Large intestine (tissue), 3 donors: ENCODE measurements around the gene HNRNPAB. TPM values are rescaled to one million over a fixed set of nuclear protein-coding genes. Genes with fewer than 3 reads are reported as not detected.

ENCODE experiments used
- DNase-seq, 2 donors: peaks; one replicate each; pipeline versions ENCODE4 v3.0.0 to v3.0.0-alpha.2; 2013
- H3K27ac ChIP-seq: one replicate; pipeline ENCODE4 v1.5.1; 2013; ENCODE audit warnings: low read length
- H3K27me3 ChIP-seq: 2 replicates; pipeline ENCODE4 v1.6.1; 2013; ENCODE audit warnings: low read length; ENCODE audit not compliant: control insufficient read depth, insufficient read depth
- H3K36me3 ChIP-seq: 2 replicates; pipeline ENCODE4 v1.6.1; 2013; ENCODE audit warnings: low read length; ENCODE audit not compliant: control insufficient read depth, insufficient read depth
- H3K4me1 ChIP-seq: one replicate; pipeline ENCODE4 v1.6.1; 2013; ENCODE audit warnings: low read length; ENCODE audit not compliant: control insufficient read depth, insufficient read depth
- H3K4me3 ChIP-seq: one replicate; pipeline ENCODE4 v1.5.1; 2013; ENCODE audit warnings: low read length
- H3K9me3 ChIP-seq: one replicate; pipeline ENCODE4 v1.6.1; 2013; ENCODE audit warnings: mild to moderate bottlenecking, low read depth, low read length, moderate library complexity; ENCODE audit not compliant: control insufficient read depth
- WGBS: methylation state at CpG from one replicate; pipeline ENCODE4 v1.1.5; 2013; ENCODE audit warnings: low lambda C conversion rate; ENCODE audit not compliant: insufficient coverage; 5-methylcytosine and 5-hydroxymethylcytosine counted together
- polyA plus RNA-seq: library from polyadenylated mRNA; unstranded; fragments of 120-200 nt; gene quantifications from one replicate; pipeline ENCODE4 v1.2.1, GENCODE V29; 2013

Gene HNRNPAB
- polyA plus RNA-seq, 1 donor, result 124 TPM

DNA sequence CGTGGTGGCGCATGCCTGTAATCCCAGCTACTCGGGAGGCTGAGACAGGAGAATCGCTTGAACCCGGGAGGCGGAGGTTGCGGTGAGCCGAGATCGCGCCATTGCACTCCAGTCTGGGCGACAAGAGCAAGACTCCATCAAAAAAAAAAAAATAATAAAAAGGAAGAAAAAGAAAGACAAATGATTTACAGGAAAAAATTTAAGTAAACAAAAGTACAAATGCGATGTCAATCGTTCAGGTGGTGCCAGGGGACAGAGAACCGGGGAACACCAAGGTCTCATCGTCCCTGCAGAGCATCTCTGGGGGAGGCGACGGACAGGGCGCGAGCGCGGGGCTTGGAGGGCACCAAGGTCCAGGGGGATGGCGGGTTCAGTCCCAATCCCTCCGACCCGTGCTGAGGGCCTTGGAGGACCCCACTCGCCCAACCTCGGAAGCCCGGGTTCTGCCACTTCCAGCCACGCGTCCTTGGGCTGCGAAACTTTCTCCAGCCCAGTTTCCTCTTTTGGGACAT, 607 bp upstream of the HNRNPAB start:
- Histone ChIP-seq H3K4me1 (peaks cover 28% of the 10 kb centered on the region), H3K27ac (no peak overlapping the region), H3K36me3 (peaks cover 29% of the 10 kb centered on the region), H3K4me3 (peak overlapping the region; percentile 90), H3K9me3 (no peaks in the 10 kb centered on the region), H3K27me3 (no peaks in the 10 kb centered on the region)
- WGBS, result 24% methylated on average over 3 of the region's 30 CpGs
- DNase-seq, result no peak

DNA sequence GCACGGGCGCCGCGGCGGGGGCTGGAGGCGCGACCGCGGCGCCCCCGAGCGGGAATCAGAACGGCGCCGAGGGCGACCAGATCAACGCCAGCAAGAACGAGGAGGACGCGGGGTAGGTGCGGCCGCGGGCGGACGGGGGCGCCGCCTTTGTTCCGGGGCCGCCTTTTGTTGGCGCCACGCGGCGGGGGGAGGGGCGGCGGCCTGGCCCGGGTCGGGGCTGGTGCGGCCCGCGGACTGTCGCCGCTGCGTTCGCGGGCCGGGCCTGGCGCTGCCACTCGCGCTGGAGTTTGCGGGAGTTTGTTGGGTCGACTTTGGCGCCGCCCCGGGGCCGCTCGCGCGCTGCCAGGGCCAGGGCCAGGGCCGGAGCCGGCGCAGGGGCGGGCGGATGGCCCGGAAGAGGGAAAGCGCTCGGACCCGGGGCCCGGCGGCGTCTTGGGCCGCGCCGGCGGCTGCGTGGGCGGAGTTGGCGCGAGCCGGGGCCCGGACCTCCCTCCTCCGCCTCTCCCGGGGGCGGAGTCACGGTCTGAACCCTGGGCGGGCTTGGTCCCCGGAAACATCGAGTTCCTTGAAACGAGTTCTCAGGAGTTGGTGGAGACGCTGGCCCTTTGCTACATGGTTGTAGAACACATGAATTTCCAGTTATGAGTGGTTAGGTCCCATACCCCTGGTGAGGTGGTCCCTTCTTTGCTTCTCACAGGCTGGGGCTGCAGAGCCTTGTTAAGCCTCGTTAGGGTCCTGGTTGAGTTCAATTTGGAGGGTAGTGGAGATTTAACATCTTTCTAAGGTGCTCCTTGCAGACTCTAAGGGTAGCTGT, 809 bp downstream of the HNRNPAB start:
- peak; percentile 74 to 87 for DNase-seq
- WGBS, result no CpG with 5 or more reads among the region's 90 CpGs
- Histone ChIP-seq H3K9me3 (no peaks in the 10 kb centered on the region), H3K27ac (peak overlapping the region; percentile 90), H3K27me3 (no peaks in the 10 kb centered on the region), H3K36me3 (peaks cover 43% of the 10 kb centered on the region), H3K4me1 (peaks cover 42% of the 10 kb centered on the region), H3K4me3 (peak overlapping the region; percentile 90)

DNA sequence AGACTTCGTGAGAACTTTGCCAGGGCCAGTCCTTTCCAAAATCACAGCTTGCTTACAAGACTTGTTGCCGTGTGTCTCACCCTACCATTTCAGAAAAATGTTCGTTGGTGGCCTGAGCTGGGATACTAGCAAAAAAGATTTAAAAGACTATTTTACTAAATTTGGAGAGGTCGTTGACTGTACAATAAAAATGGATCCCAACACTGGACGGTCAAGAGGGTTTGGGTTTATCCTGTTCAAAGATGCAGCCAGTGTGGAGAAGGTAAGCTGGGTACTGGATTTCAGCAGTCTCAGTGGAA, 1.4 kb downstream of the HNRNPAB start:
- Histone ChIP-seq H3K4me3 (peak overlapping the region; percentile 90), H3K36me3 (peaks cover 49% of the 10 kb centered on the region), H3K27ac (peak overlapping the region; percentile 90), H3K9me3 (no peaks in the 10 kb centered on the region), H3K4me1 (peaks cover 47% of the 10 kb centered on the region), H3K27me3 (no peaks in the 10 kb centered on the region)
- no peak for DNase-seq
- WGBS, result no CpG with 5 or more reads among the region's 5 CpGs

DNA sequence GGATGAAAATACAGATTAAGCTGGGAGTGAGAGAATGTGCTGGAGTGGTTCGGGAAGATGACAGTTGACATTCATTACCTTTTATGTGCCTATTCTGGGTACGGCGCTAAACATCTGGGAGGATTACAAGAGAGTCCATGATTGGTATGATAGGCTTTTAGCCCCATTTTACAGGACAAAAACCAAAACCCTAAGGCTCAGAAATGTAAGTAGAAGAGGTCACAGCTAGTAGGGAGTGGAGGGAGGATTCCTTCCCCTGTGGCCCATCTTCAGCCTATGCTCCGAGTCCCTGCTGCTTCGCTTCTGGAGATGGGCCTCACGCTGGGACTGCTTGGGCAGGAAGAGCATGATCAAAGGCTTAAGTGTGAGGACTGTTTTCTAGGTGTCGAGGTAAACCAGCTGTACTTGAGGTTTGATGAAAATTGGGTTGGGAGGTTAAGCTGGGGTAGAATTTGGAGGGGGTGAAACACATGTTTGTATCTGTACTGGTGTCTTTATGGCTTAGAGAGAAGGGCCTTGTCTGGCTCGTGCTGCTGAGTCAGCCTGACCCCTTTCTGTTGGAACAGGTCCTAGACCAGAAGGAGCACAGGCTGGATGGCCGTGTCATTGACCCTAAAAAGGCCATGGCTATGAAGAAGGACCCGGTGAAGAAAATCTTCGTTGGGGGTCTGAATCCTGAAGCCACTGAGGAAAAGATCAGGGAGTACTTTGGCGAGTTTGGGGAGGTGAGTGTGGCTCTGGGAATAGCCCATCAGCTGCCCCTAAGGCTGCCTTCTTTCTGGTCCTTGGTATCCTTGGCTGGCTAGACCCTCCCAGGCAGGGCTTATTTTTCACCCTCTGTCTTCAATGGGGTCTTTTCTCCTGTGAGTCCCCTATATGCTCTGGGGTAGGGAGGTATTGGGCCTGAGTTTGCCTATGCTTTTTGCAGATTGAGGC, 2.1 kb downstream of the HNRNPAB start:
- no CpG with 5 or more reads among the region's 12 CpGs for WGBS
- H3K36me3 ChIP-seq, result peaks cover 56% of the 10 kb centered on the region
- H3K9me3 ChIP-seq, result no peaks in the 10 kb centered on the region

DNA sequence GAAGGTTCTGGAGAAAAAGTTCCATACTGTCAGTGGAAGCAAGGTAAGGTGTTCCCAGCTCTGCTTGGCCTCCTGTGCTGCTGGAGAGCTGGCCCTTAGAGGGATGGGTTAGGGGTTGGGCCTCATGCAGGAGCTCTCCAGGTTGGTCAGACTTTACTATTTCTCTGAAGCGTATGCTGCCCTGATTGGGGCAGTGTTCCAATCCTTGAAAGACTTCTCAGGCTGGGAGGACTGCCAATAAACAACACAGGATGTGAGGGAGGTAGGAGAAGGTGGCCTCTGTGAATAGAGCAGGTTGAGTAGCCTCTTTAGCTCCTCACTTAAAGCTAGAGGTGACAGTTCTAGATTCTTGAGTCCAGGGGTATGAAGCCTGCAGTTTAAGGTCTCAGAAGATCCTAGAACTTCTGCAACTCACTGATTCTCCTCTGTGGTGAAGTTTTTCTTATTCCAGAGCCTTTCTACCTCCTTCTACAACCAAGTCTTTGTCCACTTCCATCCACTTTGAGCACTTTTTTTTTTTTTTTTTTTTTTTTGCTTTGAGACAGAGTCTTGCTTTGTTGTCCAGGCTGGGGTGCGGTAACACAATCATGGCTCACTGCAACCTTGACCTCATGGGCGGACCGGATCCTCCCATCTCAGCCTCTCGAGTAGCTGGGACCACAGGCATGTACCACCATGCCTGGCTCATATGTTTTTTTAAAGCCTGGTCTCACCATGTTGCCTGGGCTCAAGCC, 3.0 kb downstream of the HNRNPAB start:
- DNase-seq, result peak; percentile 31 to 48
- H3K36me3 ChIP-seq, result peaks cover 65% of the 10 kb centered on the region
- no CpG with 5 or more reads among the region's 5 CpGs for WGBS
- H3K4me3 ChIP-seq, result no peak overlapping the region
- no peaks in the 10 kb centered on the region for H3K27me3 ChIP-seq
- peak overlapping the region; percentile 90 for H3K27ac ChIP-seq
- H3K9me3 ChIP-seq, result no peaks in the 10 kb centered on the region
- H3K4me1 ChIP-seq, result peaks cover 62% of the 10 kb centered on the region

More for the DNA sequence above, 2.1 kb downstream of the HNRNPAB start:
- no peaks in the 10 kb centered on the region for H3K27me3 ChIP-seq
- peak in 1 of 2 donors; percentile 47 for DNase-seq
- peak overlapping the region; percentile 90 for H3K4me3 ChIP-seq
- peak overlapping the region; percentile 90 for H3K27ac ChIP-seq
- peaks cover 55% of the 10 kb centered on the region for H3K4me1 ChIP-seq

DNA sequence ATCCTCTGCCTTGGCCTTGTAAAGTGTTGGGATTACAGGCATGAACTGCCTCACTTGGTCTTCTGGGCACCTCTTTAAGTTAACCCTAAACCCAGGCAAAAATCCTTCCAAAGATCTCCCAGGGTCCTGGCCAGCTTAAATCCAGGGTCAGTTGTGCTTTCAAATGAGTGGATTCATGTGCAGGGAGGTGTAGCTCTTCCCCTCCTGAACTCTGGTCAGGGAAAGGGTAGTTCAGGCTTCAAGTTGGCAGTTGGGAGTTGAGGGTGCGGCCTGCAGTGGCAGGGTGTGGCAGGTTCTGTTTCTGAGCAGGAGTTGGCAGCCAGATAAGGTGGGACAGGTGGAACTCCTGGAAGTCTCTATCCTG, 3.6 kb downstream of the HNRNPAB start:
- peak; percentile 46 to 84 for DNase-seq
- peak overlapping the region; percentile 90 for H3K27ac ChIP-seq
- H3K9me3 ChIP-seq, result no peaks in the 10 kb centered on the region
- H3K36me3 ChIP-seq, result peaks cover 71% of the 10 kb centered on the region
- WGBS, result no CpG with 5 or more reads among the region's 1 CpG
- no peaks in the 10 kb centered on the region for H3K27me3 ChIP-seq
- no peak overlapping the region for H3K4me3 ChIP-seq
- H3K4me1 ChIP-seq, result peaks cover 68% of the 10 kb centered on the region

DNA sequence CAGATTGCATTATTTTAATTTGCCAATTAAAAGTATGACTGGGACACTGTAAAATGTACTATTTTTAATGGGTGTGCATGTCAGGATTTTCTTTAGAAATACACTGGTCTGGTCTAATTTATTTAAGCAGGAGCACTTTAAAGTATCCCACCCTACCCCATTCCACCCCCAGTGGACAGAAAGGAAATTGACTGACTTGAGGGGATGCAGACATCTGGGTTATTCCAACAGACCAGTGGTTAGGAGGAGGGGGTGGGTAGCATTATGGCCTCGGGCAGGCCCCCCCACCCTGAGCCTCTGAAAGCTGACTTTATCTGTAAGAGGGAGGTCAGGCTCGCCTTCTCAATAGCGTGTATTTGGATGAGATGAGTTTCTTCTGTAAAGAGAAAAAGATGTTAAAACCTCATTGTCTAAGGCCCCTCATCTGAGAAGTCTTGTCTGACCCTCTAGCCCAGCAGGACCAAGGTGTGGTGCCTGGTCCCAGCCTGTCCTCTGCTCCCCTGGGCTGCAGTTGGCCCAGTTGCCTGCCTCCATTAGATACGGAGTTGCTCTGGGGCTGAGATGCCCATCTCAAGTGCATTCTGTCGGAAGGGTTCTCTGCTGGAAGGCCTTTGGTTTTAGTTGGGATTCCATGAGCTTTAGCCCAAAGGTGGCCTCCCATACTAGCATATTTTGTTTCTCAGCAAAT, 4.4 kb downstream of the HNRNPAB start:
- WGBS, result no CpG with 5 or more reads among the region's 5 CpGs
- DNase-seq, result no peak
- no peak overlapping the region for H3K4me3 ChIP-seq
- peak overlapping the region; percentile 90 for H3K27ac ChIP-seq
- H3K36me3 ChIP-seq, result peaks cover 77% of the 10 kb centered on the region
- H3K27me3 ChIP-seq, result no peaks in the 10 kb centered on the region
- no peaks in the 10 kb centered on the region for H3K9me3 ChIP-seq
- peaks cover 75% of the 10 kb centered on the region for H3K4me1 ChIP-seq

DNA sequence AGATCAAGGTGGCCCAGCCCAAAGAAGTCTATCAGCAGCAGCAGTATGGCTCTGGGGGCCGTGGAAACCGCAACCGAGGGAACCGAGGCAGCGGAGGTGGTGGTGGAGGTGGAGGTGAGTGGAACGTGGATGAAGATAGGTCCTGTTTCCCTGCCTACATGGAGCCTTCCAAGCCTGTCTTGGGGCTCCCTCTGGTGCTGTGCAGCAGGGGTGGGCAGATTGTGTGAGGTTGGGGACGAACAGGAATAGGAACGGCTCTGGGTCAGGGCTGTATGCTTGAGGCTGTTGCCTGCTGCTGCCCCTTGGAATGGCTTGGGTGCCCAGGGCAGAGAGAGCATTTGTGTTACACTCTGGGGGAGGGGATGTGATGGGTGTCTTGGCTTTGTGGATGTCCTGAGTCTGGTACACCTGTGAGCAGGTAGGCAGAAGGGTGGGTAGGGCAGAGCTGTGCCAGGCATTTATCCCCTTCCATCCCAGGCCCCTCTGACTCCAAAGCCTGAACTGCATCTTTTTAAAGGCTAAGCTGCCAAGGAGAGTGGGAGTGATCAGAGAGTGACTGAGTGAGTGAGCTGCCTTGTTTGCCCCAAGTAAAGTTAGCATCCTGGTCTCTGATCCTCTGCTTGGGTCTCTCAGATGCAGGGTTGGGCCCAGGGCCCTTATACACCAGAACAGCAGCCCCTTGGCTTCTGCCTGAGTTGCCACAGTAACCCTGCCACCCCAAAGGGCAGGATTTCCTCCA, 5.2 kb downstream of the HNRNPAB start:
- no CpG with 5 or more reads among the region's 8 CpGs for WGBS
- Histone ChIP-seq H3K4me3 (no peak overlapping the region), H3K27me3 (no peaks in the 10 kb centered on the region), H3K27ac (peak overlapping the region; percentile 90), H3K4me1 (peaks cover 82% of the 10 kb centered on the region), H3K9me3 (no peaks in the 10 kb centered on the region), H3K36me3 (peaks cover 82% of the 10 kb centered on the region)
- no peak for DNase-seq

DNA sequence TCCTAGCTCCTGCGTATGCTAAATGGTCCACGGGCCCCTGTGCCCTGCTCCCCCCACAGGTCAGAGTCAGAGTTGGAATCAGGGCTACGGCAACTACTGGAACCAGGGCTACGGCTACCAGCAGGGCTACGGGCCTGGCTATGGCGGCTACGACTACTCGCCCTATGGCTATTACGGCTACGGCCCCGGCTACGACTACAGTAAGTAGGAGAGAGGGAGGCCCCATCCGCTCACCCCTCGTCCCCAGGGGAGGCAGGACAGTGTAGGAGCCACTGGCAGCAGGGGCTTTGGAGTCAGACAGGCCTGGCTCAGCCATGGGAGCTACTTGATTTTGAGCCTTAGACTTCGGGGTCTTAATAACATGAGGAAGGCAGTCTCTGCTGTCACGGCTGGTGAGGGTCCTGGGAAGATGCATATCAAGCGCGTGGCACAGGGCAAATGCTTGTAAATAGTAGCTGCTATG, 5.8 kb downstream of the HNRNPAB start:
- Histone ChIP-seq H3K4me1 (peaks cover 88% of the 10 kb centered on the region), H3K27me3 (no peaks in the 10 kb centered on the region), H3K27ac (peak overlapping the region; percentile 90), H3K36me3 (peaks cover 88% of the 10 kb centered on the region), H3K9me3 (no peaks in the 10 kb centered on the region), H3K4me3 (no peak overlapping the region)
- DNase-seq, result no peak
- WGBS, result no CpG with 5 or more reads among the region's 18 CpGs
